ENCODE data around the gene TP53RK.

DNA sequence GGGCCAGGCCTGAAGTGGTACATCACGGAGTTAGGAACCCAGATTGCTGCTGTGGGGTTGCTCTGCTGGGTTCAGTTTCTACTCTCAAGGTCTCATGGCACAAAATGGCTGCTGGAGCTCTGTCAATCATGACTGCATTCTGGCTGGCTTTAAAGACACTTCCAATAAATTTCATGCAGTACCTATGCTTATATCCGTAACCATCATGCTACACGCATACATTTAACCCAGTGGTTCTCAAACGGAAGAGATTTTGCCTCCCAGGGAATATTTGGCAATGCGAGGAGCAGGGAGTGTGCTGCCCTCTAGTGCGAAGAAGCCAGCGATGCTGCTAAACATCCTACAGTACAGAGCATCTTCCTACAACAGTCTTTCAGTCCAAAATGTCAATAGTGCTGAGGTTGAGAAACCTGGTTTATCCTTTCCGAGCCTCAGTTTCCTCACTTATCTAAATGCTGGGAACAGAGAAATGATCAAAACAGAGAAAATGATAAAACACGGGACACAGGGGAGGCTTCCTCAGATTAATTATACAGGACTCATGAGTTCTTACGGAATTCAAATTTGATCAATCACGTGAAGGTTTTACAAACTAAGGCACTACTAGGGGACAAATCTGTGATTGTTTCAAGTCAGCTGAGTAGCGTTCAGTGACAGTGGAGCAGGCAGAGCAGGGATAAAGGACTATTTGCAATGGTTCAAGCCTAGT is 10.6 kb upstream of the TP53RK start:
- TF ChIP-seq, protein P1, sequence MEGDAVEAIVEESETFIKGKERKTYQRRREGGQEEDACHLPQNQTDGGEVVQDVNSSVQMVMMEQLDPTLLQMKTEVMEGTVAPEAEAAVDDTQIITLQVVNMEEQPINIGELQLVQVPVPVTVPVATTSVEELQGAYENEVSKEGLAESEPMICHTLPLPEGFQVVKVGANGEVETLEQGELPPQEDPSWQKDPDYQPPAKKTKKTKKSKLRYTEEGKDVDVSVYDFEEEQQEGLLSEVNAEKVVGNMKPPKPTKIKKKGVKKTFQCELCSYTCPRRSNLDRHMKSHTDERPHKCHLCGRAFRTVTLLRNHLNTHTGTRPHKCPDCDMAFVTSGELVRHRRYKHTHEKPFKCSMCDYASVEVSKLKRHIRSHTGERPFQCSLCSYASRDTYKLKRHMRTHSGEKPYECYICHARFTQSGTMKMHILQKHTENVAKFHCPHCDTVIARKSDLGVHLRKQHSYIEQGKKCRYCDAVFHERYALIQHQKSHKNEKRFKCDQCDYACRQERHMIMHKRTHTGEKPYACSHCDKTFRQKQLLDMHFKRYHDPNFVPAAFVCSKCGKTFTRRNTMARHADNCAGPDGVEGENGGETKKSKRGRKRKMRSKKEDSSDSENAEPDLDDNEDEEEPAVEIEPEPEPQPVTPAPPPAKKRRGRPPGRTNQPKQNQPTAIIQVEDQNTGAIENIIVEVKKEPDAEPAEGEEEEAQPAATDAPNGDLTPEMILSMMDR (IDR thresholded peaks at IDR 0.05; ENCODE audit: poor library complexity, severe bottlenecking): no peak
- TF ChIP-seq POLR2AphosphoS5 (IDR thresholded peaks at IDR 0.05) (no peak), TAF1 (IDR thresholded peaks at IDR 0.05; ENCODE audit: low read depth) (no peak), EP300 (conservative IDR thresholded peaks at IDR 0.05; ENCODE audit: poor library complexity, severe bottlenecking) (no peak), EZH2 (IDR thresholded peaks at IDR 0.05; ENCODE audit: borderline replicate concordance, insufficient read depth, low read length, poor library complexity, severe bottlenecking) (no peak)
- TF ChIP-seq, protein P2, sequence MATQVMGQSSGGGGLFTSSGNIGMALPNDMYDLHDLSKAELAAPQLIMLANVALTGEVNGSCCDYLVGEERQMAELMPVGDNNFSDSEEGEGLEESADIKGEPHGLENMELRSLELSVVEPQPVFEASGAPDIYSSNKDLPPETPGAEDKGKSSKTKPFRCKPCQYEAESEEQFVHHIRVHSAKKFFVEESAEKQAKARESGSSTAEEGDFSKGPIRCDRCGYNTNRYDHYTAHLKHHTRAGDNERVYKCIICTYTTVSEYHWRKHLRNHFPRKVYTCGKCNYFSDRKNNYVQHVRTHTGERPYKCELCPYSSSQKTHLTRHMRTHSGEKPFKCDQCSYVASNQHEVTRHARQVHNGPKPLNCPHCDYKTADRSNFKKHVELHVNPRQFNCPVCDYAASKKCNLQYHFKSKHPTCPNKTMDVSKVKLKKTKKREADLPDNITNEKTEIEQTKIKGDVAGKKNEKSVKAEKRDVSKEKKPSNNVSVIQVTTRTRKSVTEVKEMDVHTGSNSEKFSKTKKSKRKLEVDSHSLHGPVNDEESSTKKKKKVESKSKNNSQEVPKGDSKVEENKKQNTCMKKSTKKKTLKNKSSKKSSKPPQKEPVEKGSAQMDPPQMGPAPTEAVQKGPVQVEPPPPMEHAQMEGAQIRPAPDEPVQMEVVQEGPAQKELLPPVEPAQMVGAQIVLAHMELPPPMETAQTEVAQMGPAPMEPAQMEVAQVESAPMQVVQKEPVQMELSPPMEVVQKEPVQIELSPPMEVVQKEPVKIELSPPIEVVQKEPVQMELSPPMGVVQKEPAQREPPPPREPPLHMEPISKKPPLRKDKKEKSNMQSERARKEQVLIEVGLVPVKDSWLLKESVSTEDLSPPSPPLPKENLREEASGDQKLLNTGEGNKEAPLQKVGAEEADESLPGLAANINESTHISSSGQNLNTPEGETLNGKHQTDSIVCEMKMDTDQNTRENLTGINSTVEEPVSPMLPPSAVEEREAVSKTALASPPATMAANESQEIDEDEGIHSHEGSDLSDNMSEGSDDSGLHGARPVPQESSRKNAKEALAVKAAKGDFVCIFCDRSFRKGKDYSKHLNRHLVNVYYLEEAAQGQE (IDR thresholded peaks at IDR 0.05; ENCODE audit: borderline replicate concordance): no peak
